Testis (tissue), 2 donors: ENCODE results near the gene GUCD1.

ENCODE experiments used
- CTCF ChIP-seq, 3 experiments: fragments of 450-650 bp in 2 of 3; fragments of 200-600 bp in 1 of 3; sonication (generic) in 1 of 3; IDR thresholded peaks; one replicate each; pipeline ENCODE4 v1.5.1; 2016 to 2019; ENCODE audit warnings: antibody characterized with exemption in 3 of 3, mild to moderate bottlenecking in 2 of 3, moderate library complexity in 1 of 3
- POLR2A ChIP-seq: fragments of 450-650 bp; IDR thresholded peaks from one replicate; pipeline ENCODE4 v1.6.1; 2017; ENCODE audit warnings: antibody characterized with exemption, mild to moderate bottlenecking, moderate library complexity

GRCh38 chr22:24593836-24594568 lies 39.1 kb upstream of the GUCD1 start:
- TF ChIP-seq POLR2A (no peak), CTCF (IDR thresholded peaks at IDR 0.05) (no peak)
